ENCODE measurements around the gene COX4I1.

The COX4I1 gene

DNA sequence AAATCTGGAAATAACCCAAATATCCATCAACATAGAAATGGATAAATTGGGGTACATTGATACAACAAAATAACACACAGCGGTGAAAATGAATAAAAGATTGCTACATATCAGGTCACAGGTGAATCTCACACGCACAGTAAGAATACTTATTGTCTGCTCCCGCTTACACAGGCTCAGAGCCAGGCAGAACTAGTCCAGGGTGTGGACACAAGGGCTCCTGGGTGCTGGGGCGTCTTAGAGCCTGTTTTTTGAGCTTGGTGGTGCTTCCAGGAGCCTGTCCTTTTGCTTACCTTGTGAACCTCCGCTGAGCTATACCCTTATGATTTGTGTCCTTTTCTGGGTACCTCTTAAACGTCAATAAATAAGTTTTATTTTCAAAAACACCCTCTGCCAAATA lies 28.8 kb upstream of the COX4I1 start:
- Histone ChIP-seq H3K4me3 (ENCODE audit: low read length in 2 of 2) (no peak overlapping the region), H3K27me3 (ENCODE audit: control insufficient read depth in 1 of 2, insufficient read depth in 2 of 2, low read length in 2 of 2) (no peaks in the 10 kb centered on the region), H3K9me3 (ENCODE audit: control insufficient read depth in 2 of 2, low read length in 2 of 2) (no peaks in the 10 kb centered on the region), H3K4me1 (ENCODE audit: control insufficient read depth, insufficient read depth, low read length) (no peaks in the 10 kb centered on the region), H3K9ac (ENCODE audit: low read length in 2 of 2) (no peak overlapping the region), H3K36me3 (ENCODE audit: control insufficient read depth in 2 of 2, insufficient read depth in 2 of 2, low read length in 2 of 2) (peaks cover 3 to 4% of the 10 kb centered on the region in 2 donors), H3K27ac (ENCODE audit: low read length) (no peak overlapping the region)

DNA sequence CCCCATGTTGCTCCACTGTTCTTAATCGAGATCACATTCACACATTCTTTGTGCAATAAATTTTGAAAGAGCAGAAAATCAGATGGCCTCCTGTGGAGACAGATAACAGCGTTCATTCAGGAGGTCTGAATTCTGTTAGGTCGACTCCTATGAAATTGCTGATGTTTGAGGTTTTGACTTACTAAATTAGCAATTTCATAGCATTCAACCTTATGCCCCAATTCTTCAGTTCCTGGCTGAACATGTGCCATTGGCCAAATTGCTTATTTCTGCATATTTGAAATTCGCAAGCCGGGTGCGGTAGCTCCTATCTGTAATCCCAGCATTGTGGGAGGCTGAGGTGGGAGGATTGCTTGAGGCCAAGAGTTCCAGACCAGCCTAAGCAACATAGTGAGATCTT lies 26.5 kb upstream of the COX4I1 start:
- H3K4me3 ChIP-seq (ENCODE audit: low read length in 2 of 2) = no peak overlapping the region
- H3K27ac ChIP-seq (ENCODE audit: low read length) = no peak overlapping the region
- H3K36me3 ChIP-seq (ENCODE audit: control insufficient read depth in 2 of 2, insufficient read depth in 2 of 2, low read length in 2 of 2) = peaks cover 8 to 16% of the 10 kb centered on the region in 2 donors
- no peak overlapping the region for H3K9ac ChIP-seq (ENCODE audit: low read length in 2 of 2)
- no peaks in the 10 kb centered on the region for H3K27me3 ChIP-seq (ENCODE audit: control insufficient read depth in 1 of 2, insufficient read depth in 2 of 2, low read length in 2 of 2)
- H3K4me1 ChIP-seq (ENCODE audit: control insufficient read depth, insufficient read depth, low read length) = no peaks in the 10 kb centered on the region
- no peaks in the 10 kb centered on the region for H3K9me3 ChIP-seq (ENCODE audit: control insufficient read depth in 2 of 2, low read length in 2 of 2)

DNA sequence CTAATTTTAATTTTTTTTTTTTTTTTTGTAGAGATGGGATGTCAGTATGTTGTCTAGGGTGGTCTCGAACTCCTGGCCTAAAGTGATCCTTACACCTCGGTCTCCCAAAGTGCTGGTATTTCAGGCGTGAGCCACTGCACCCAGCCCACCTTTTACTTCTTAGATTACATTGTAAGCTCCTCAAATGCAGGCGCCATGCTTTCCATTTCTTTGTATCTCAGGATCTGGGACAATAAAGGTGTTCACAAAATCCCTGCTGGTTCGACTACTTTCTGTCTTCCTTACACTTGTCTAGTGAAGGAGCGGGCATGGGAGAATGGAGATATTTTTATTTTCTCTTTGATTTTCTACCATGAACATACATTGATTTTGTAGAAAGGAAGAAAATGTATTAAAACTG lies 25.4 kb upstream of the COX4I1 start:
- Histone ChIP-seq H3K9me3 (ENCODE audit: control insufficient read depth in 2 of 2, low read length in 2 of 2) (no peaks in the 10 kb centered on the region), H3K27ac (ENCODE audit: low read length) (no peak overlapping the region), H3K36me3 (ENCODE audit: control insufficient read depth in 2 of 2, insufficient read depth in 2 of 2, low read length in 2 of 2) (peaks cover 16 to 23% of the 10 kb centered on the region in 2 donors), H3K9ac (ENCODE audit: low read length in 2 of 2) (no peak overlapping the region), H3K4me3 (ENCODE audit: low read length in 2 of 2) (no peak overlapping the region), H3K4me1 (ENCODE audit: control insufficient read depth, insufficient read depth, low read length) (no peaks in the 10 kb centered on the region), H3K27me3 (ENCODE audit: control insufficient read depth in 1 of 2, insufficient read depth in 2 of 2, low read length in 2 of 2) (no peaks in the 10 kb centered on the region)

DNA sequence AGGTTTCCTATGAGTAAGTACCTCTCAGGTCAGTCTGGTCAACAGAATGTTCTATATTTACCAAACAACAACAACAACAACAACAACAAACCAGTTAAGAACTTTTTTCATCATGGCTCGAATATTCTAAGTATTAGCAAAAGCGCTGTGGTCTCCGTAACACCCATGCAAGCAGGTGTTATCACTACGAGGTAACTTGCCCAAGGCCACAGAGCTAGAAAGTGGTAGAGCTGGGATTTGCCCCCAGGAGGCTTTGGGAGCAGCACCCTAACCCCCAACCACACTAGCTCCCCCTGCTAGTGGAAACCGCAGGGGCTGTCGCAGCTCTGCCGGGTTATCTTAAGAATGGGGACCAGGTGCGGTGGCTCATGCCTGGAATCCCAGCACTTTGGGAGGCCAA lies 24.7 kb upstream of the COX4I1 start:
- no peaks in the 10 kb centered on the region for H3K9me3 ChIP-seq (ENCODE audit: control insufficient read depth in 2 of 2, low read length in 2 of 2)
- H3K27me3 ChIP-seq (ENCODE audit: control insufficient read depth in 1 of 2, insufficient read depth in 2 of 2, low read length in 2 of 2) = no peaks in the 10 kb centered on the region
- no peak overlapping the region for H3K9ac ChIP-seq (ENCODE audit: low read length in 2 of 2)
- no peak overlapping the region for H3K4me3 ChIP-seq (ENCODE audit: low read length in 2 of 2)
- no peak overlapping the region for H3K27ac ChIP-seq (ENCODE audit: low read length)
- peaks cover 19 to 29% of the 10 kb centered on the region in 2 donors for H3K36me3 ChIP-seq (ENCODE audit: control insufficient read depth in 2 of 2, insufficient read depth in 2 of 2, low read length in 2 of 2)
- no peaks in the 10 kb centered on the region for H3K4me1 ChIP-seq (ENCODE audit: control insufficient read depth, insufficient read depth, low read length)

DNA sequence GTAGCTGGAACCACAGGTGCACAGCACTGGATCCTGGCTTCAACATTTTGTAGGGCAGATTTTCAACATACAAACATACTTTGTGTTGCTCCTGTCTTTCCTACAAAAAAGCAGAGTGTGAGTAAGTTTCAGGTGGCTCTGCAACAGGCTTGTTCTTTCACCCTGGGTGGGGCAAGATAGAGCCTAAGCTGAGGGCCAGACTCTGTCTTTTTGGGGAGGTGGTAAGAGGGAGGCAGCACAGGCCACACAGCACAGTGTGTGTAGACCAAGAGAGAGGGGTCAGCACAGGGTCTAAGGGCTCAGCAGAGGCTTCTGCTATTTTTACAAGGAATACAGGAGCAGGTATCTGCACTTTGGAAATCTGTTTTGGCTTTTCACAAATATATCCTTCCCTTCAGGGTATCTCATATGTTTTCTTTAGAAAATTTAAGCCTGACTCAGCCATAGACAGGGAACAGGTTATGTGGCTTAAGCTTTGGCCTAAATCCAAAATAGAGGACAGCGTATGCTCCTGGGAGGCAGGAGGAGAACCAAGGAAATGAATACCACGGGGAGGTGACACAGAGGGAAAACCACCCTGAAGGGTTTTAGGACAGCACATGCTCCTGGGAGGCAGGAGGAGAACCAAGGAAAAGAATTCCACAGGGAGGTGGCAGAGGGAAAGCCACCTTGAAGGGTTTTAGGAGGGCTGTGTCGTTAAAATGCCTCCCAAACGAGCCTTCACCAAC lies 21.7 kb upstream of the COX4I1 start:
- H3K27ac ChIP-seq (ENCODE audit: low read length) = no peak overlapping the region
- H3K36me3 ChIP-seq (ENCODE audit: control insufficient read depth in 2 of 2, insufficient read depth in 2 of 2, low read length in 2 of 2) = peaks cover 26 to 35% of the 10 kb centered on the region in 2 donors
- H3K9ac ChIP-seq (ENCODE audit: low read length in 2 of 2) = no peak overlapping the region
- no peak overlapping the region for H3K4me3 ChIP-seq (ENCODE audit: low read length in 2 of 2)
- peaks cover 12% of the 10 kb centered on the region for H3K4me1 ChIP-seq (ENCODE audit: control insufficient read depth, insufficient read depth, low read length)
- no peaks in the 10 kb centered on the region for H3K27me3 ChIP-seq (ENCODE audit: control insufficient read depth in 1 of 2, insufficient read depth in 2 of 2, low read length in 2 of 2)
- H3K9me3 ChIP-seq (ENCODE audit: control insufficient read depth in 2 of 2, low read length in 2 of 2) = no peaks in the 10 kb centered on the region

DNA sequence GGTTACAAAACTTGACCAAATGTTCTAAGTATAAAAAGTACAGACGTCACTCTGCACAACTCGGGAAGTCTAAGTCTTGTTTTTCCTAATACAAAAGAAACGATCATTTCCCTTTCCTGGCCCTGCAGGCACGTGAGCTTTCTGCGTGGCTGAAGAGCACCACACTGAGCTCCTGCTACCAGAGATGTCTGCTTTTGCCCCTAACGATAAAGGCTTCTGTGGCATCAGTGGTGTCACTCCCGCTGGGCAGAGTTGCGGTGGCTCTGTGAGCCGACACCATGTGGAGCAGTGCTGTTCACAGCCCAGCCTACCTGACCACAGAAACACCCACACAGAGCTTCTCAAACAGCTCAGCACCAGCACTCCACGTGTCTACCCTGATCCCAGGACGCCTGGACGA lies 20.6 kb upstream of the COX4I1 start:
- Histone ChIP-seq H3K27ac (ENCODE audit: low read length) (no peak overlapping the region), H3K27me3 (ENCODE audit: control insufficient read depth in 1 of 2, insufficient read depth in 2 of 2, low read length in 2 of 2) (no peaks in the 10 kb centered on the region), H3K9me3 (ENCODE audit: control insufficient read depth in 2 of 2, low read length in 2 of 2) (no peaks in the 10 kb centered on the region), H3K4me1 (ENCODE audit: control insufficient read depth, insufficient read depth, low read length) (peaks cover 12% of the 10 kb centered on the region), H3K9ac (ENCODE audit: low read length in 2 of 2) (no peak overlapping the region), H3K4me3 (ENCODE audit: low read length in 2 of 2) (no peak overlapping the region), H3K36me3 (ENCODE audit: control insufficient read depth in 2 of 2, insufficient read depth in 2 of 2, low read length in 2 of 2) (peaks cover 26 to 39% of the 10 kb centered on the region in 2 donors)

DNA sequence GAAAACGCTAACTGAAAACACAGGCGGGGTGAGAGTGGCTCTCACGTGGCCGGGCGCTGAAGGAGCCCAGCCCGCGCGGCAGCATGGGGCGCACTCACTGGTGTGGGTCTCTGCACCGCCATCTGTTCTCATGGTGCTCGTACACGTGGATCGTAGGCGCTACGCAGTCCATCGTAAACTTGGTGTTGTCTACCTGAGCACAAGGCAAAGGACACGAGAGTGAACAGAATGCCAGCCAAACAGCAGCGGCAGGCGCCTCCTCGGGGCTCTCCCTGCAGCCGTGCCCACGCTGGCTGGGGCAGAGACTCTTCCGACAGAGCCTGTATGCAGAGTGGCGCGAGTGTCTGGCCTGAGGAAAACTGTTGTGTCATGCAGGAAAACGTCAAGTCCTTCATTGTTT lies 19.2 kb upstream of the COX4I1 start:
- peaks cover 12% of the 10 kb centered on the region for H3K4me1 ChIP-seq (ENCODE audit: control insufficient read depth, insufficient read depth, low read length)
- peaks cover 26 to 39% of the 10 kb centered on the region in 2 donors for H3K36me3 ChIP-seq (ENCODE audit: control insufficient read depth in 2 of 2, insufficient read depth in 2 of 2, low read length in 2 of 2)
- H3K9me3 ChIP-seq (ENCODE audit: control insufficient read depth in 2 of 2, low read length in 2 of 2) = no peaks in the 10 kb centered on the region
- H3K27ac ChIP-seq (ENCODE audit: low read length) = no peak overlapping the region
- H3K9ac ChIP-seq (ENCODE audit: low read length in 2 of 2) = no peak overlapping the region
- H3K27me3 ChIP-seq (ENCODE audit: control insufficient read depth in 1 of 2, insufficient read depth in 2 of 2, low read length in 2 of 2) = no peaks in the 10 kb centered on the region
- H3K4me3 ChIP-seq (ENCODE audit: low read length in 2 of 2) = no peak overlapping the region

DNA sequence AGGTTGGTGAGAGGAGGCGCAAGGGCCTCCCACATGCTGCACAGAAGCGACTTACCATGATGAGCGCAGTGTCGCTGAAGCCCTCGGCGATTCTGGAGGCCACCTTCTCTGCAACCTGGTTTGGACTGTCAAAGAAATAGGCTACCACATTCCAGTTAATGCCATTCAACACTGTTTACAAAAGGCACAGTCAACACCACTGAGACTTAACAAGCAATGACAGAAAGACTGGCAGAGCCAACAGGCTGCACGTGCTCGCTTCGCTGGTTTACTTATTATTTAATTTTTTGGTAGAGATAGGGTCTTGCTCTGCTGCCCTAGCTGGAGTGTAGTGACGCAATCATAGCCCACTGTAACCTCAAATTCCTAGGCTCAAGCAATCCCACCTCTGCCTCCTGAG lies 18.3 kb upstream of the COX4I1 start:
- peaks cover 23 to 42% of the 10 kb centered on the region in 2 donors for H3K36me3 ChIP-seq (ENCODE audit: control insufficient read depth in 2 of 2, insufficient read depth in 2 of 2, low read length in 2 of 2)
- no peaks in the 10 kb centered on the region for H3K27me3 ChIP-seq (ENCODE audit: control insufficient read depth in 1 of 2, insufficient read depth in 2 of 2, low read length in 2 of 2)
- H3K4me1 ChIP-seq (ENCODE audit: control insufficient read depth, insufficient read depth, low read length) = peaks cover 12% of the 10 kb centered on the region
- no peaks in the 10 kb centered on the region for H3K9me3 ChIP-seq (ENCODE audit: control insufficient read depth in 2 of 2, low read length in 2 of 2)
- H3K4me3 ChIP-seq (ENCODE audit: low read length in 2 of 2) = no peak overlapping the region
- no peak overlapping the region for H3K9ac ChIP-seq (ENCODE audit: low read length in 2 of 2)
- H3K27ac ChIP-seq (ENCODE audit: low read length) = no peak overlapping the region

DNA sequence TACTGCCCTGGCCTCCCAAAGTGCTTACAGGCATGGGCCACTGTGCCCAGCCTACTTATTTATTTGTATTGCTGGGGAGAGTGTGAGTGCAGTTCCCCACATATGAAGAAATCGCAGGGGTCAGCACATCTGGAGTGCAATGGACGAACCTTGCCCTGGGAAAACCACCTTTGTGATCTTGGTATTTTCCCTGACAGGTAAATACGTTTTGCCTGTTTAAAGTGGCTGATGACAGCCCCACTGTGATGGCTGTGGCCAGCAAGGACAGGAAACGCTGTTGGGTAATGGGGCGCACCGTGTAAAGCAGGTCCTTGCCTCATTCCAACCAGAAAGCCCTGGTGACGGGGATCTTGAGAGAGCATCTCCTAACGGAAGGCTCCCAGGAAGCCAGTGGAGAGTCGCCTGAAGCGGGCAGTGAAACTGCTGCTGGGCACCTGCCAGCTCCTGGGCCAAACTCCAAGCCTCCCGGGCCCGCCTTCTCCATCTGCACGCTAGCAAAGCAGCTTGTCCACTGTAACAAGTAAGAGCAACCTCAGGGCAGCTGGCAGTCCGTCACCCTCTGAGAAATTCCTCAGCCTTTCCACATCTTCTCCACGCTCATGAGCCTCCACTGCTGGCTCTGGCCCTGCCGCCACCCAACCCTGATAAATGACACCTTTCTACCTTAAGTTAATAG lies 17.7 kb upstream of the COX4I1 start:
- Histone ChIP-seq H3K27me3 (ENCODE audit: control insufficient read depth in 1 of 2, insufficient read depth in 2 of 2, low read length in 2 of 2) (no peaks in the 10 kb centered on the region), H3K36me3 (ENCODE audit: control insufficient read depth in 2 of 2, insufficient read depth in 2 of 2, low read length in 2 of 2) (peaks cover 23 to 47% of the 10 kb centered on the region in 2 donors), H3K27ac (ENCODE audit: low read length) (peak overlapping the region; percentile 31), H3K9ac (ENCODE audit: low read length in 2 of 2) (no peak overlapping the region), H3K9me3 (ENCODE audit: control insufficient read depth in 2 of 2, low read length in 2 of 2) (no peaks in the 10 kb centered on the region), H3K4me1 (ENCODE audit: control insufficient read depth, insufficient read depth, low read length) (peaks cover 12% of the 10 kb centered on the region), H3K4me3 (ENCODE audit: low read length in 2 of 2) (peak overlapping the region in 1 of 2 donors; percentile 22)

DNA sequence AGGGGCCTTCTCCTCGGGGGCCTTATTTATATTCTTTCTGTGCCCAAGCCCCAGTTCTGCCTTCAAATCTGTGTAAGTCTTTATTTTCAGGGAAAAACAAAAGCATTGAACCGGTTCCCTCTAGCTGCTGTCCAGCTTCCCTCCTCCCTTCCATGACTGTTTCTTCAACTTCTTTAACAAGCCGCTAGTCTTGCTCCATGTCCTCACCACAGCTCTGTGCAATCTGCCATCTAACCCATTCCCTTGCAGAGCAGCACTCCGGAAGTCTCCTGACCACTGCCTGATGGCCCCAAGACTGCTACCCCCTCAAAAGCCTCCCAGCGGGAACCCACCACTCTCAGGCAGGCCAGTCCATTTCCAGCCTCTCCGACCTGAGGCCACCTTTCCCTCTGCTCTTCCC lies 17.0 kb upstream of the COX4I1 start:
- Histone ChIP-seq H3K4me3 (ENCODE audit: low read length in 2 of 2) (peak overlapping the region in 1 of 2 donors; percentile 22), H3K27ac (ENCODE audit: low read length) (peak overlapping the region; percentile 31), H3K4me1 (ENCODE audit: control insufficient read depth, insufficient read depth, low read length) (peaks cover 12% of the 10 kb centered on the region), H3K36me3 (ENCODE audit: control insufficient read depth in 2 of 2, insufficient read depth in 2 of 2, low read length in 2 of 2) (peaks cover 24 to 47% of the 10 kb centered on the region in 2 donors), H3K27me3 (ENCODE audit: control insufficient read depth in 1 of 2, insufficient read depth in 2 of 2, low read length in 2 of 2) (no peaks in the 10 kb centered on the region), H3K9me3 (ENCODE audit: control insufficient read depth in 2 of 2, low read length in 2 of 2) (no peaks in the 10 kb centered on the region), H3K9ac (ENCODE audit: low read length in 2 of 2) (no peak overlapping the region)

DNA sequence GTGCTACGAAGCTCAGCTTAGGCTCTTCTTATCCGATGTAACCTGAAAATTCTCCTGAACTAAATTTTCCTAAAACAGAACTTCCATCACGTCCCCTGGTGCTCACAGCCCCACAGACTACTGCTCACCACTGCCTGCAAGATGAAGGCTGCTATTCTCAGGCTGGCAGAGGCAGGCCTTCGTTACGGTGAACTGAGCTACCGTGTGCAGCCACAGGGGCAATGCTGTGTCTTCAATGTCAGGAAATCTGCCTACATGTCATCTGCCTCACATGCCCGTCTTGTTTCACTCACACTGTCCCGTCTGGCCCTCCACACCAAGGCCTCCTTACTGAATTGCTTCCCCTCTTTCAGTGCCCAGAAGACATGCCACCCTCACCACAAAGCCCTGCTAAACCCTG lies 16.1 kb upstream of the COX4I1 start:
- no peak overlapping the region for H3K27ac ChIP-seq (ENCODE audit: low read length)
- H3K36me3 ChIP-seq (ENCODE audit: control insufficient read depth in 2 of 2, insufficient read depth in 2 of 2, low read length in 2 of 2) = peaks cover 24 to 46% of the 10 kb centered on the region in 2 donors
- H3K4me3 ChIP-seq (ENCODE audit: low read length in 2 of 2) = no peak overlapping the region
- H3K27me3 ChIP-seq (ENCODE audit: control insufficient read depth in 1 of 2, insufficient read depth in 2 of 2, low read length in 2 of 2) = no peaks in the 10 kb centered on the region
- no peak overlapping the region for H3K9ac ChIP-seq (ENCODE audit: low read length in 2 of 2)
- H3K9me3 ChIP-seq (ENCODE audit: control insufficient read depth in 2 of 2, low read length in 2 of 2) = no peaks in the 10 kb centered on the region
- H3K4me1 ChIP-seq (ENCODE audit: control insufficient read depth, insufficient read depth, low read length) = peaks cover 12% of the 10 kb centered on the region

Measured in stomach smooth muscle (tissue), 2 donors.